ENCODE data around the gene ADH1C. TPM values are rescaled to one million over a fixed set of nuclear protein-coding genes. Genes with fewer than 3 reads are reported as not detected.

Gene ADH1C
- total RNA-seq, 1 donor from 2014 or later: 8.2 TPM

- Histone ChIP-seq H3K27ac (peak overlapping the region; percentile 65), H3K4me1 (no peaks in the 10 kb centered on the region), H3K9me3 (no peaks in the 10 kb centered on the region), H3K36me3 (peaks cover 30% of the 10 kb centered on the region), H3K27me3 (ENCODE audit: low read depth) (no peaks in the 10 kb centered on the region), H3K4me3 (peak overlapping the region; percentile 51)
- ATAC-seq: no peak
- DNase-seq: no peak
- intact Hi-C loops (cut with DNase I): no loop called here
- TF ChIP-seq CTCF (IDR thresholded peaks at IDR 0.05): no peak
Observed at GRCh38 chr4:99314211-99314610, 38.3 kb downstream of the ADH1C start.

GRCh38 chr4:99310389-99310788 is 42.2 kb downstream of the ADH1C start:
- no peak for ATAC-seq

GRCh38 chr4:99305638-99306400 is 46.7 kb downstream of the ADH1C start:
- no peak overlapping the region for H3K27ac ChIP-seq
- no peak for DNase-seq
- TF ChIP-seq CTCF (IDR thresholded peaks at IDR 0.05): no peak

More at GRCh38 chr4:99310389-99310788, 42.2 kb downstream of the ADH1C start:
- Histone ChIP-seq H3K9me3 (no peaks in the 10 kb centered on the region), H3K4me3 (no peak overlapping the region), H3K36me3 (peaks cover 12% of the 10 kb centered on the region), H3K27me3 (ENCODE audit: low read depth) (no peaks in the 10 kb centered on the region), H3K27ac (no peak overlapping the region), H3K4me1 (no peaks in the 10 kb centered on the region)
- intact Hi-C loops (cut with DNase I): no loop called here
- TF ChIP-seq CTCF (IDR thresholded peaks at IDR 0.05): no peak
- DNase-seq: no peak

GRCh38 chr4:99301376-99302164 is 51.0 kb downstream of the ADH1C start:
- no peak for TF ChIP-seq CTCF (IDR thresholded peaks at IDR 0.05)
- Histone ChIP-seq H3K4me3 (no peak overlapping the region), H3K9me3 (no peaks in the 10 kb centered on the region), H3K27ac (peak overlapping the region; percentile 49), H3K36me3 (no peaks in the 10 kb centered on the region), H3K27me3 (ENCODE audit: low read depth) (no peaks in the 10 kb centered on the region), H3K4me1 (no peaks in the 10 kb centered on the region)
- intact Hi-C loops (cut with DNase I): no loop called here
- DNase-seq: no peak
- no peak for ATAC-seq

More at GRCh38 chr4:99305638-99306400, 46.7 kb downstream of the ADH1C start:
- H3K27me3 ChIP-seq (ENCODE audit: low read depth): no peaks in the 10 kb centered on the region
- no peaks in the 10 kb centered on the region for H3K4me1 ChIP-seq
- no peaks in the 10 kb centered on the region for H3K9me3 ChIP-seq
- intact Hi-C loops (cut with DNase I): no loop called here
- no peak overlapping the region for H3K4me3 ChIP-seq
- peaks cover 9% of the 10 kb centered on the region for H3K36me3 ChIP-seq
- ATAC-seq: peak in 1 of 2 donors; percentile 46

GRCh38 chr4:99300934-99301333 is 51.6 kb downstream of the ADH1C start:
- H3K27ac ChIP-seq: peak overlapping the region; percentile 49
- DNase-seq: peak; percentile 71
- no peaks in the 10 kb centered on the region for H3K36me3 ChIP-seq
- ATAC-seq: peak; percentile 78 to 80
- intact Hi-C loops (cut with DNase I): no loop called here
- H3K9me3 ChIP-seq: no peaks in the 10 kb centered on the region
- no peaks in the 10 kb centered on the region for H3K4me1 ChIP-seq
- no peaks in the 10 kb centered on the region for H3K27me3 ChIP-seq (ENCODE audit: low read depth)
- no peak for TF ChIP-seq CTCF (IDR thresholded peaks at IDR 0.05)
- H3K4me3 ChIP-seq: no peak overlapping the region
